ENCODE results near the gene SUSD6.

DNA sequence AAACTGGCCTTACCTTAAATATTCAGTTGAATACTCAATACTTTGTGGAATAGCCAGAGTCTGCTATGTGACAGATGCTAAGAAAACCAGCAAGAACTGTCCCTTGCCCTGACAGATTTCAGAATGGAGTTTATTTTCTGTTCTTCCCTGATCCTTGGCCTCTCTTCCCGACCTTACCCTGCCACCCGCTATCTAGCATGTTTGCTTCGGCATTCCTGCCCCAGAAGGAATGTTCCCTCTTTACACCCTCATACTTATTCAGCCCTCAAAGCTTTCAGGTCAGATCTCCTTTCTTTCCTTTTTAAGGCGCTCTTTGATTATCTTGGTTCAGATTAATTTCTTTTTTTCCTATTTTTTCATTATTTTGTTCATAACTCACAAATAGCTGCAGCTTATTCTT lies 21.8 kb downstream of the SUSD6 start:
- TF ChIP-seq POLR2AphosphoS5 (IDR thresholded peaks at IDR 0.05; ENCODE audit: low read depth) = no peak
- TF ChIP-seq, protein P1, sequence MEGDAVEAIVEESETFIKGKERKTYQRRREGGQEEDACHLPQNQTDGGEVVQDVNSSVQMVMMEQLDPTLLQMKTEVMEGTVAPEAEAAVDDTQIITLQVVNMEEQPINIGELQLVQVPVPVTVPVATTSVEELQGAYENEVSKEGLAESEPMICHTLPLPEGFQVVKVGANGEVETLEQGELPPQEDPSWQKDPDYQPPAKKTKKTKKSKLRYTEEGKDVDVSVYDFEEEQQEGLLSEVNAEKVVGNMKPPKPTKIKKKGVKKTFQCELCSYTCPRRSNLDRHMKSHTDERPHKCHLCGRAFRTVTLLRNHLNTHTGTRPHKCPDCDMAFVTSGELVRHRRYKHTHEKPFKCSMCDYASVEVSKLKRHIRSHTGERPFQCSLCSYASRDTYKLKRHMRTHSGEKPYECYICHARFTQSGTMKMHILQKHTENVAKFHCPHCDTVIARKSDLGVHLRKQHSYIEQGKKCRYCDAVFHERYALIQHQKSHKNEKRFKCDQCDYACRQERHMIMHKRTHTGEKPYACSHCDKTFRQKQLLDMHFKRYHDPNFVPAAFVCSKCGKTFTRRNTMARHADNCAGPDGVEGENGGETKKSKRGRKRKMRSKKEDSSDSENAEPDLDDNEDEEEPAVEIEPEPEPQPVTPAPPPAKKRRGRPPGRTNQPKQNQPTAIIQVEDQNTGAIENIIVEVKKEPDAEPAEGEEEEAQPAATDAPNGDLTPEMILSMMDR (conservative IDR thresholded peaks at IDR 0.05; ENCODE audit: low read depth in 2 of 2) = no peak
- no peak for TF ChIP-seq CREB1 (CRISPR knock-in tag; IDR thresholded peaks at IDR 0.05; ENCODE audit: low read depth)
- no peak for TF ChIP-seq NANOG (IDR thresholded peaks at IDR 0.05; ENCODE audit: borderline replicate concordance)
- TF ChIP-seq EZH2 (IDR thresholded peaks at IDR 0.05; ENCODE audit: low read depth, unreplicated experiment) = no peak
- TF ChIP-seq, protein P2, sequence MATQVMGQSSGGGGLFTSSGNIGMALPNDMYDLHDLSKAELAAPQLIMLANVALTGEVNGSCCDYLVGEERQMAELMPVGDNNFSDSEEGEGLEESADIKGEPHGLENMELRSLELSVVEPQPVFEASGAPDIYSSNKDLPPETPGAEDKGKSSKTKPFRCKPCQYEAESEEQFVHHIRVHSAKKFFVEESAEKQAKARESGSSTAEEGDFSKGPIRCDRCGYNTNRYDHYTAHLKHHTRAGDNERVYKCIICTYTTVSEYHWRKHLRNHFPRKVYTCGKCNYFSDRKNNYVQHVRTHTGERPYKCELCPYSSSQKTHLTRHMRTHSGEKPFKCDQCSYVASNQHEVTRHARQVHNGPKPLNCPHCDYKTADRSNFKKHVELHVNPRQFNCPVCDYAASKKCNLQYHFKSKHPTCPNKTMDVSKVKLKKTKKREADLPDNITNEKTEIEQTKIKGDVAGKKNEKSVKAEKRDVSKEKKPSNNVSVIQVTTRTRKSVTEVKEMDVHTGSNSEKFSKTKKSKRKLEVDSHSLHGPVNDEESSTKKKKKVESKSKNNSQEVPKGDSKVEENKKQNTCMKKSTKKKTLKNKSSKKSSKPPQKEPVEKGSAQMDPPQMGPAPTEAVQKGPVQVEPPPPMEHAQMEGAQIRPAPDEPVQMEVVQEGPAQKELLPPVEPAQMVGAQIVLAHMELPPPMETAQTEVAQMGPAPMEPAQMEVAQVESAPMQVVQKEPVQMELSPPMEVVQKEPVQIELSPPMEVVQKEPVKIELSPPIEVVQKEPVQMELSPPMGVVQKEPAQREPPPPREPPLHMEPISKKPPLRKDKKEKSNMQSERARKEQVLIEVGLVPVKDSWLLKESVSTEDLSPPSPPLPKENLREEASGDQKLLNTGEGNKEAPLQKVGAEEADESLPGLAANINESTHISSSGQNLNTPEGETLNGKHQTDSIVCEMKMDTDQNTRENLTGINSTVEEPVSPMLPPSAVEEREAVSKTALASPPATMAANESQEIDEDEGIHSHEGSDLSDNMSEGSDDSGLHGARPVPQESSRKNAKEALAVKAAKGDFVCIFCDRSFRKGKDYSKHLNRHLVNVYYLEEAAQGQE (IDR thresholded peaks at IDR 0.05; ENCODE audit: unreplicated experiment) = no peak

Measured in GM23338 (cell line).